Neural cell (in vitro differentiated cells): ENCODE results near the gene SYT2. TPM values are rescaled to one million over a fixed set of nuclear protein-coding genes. Genes with fewer than 3 reads are reported as not detected.
"Not testable (repeated sequence)": the region's sequence is repeated elsewhere in the genome, so short reads cannot be mapped to it uniquely, and the experiment has no call there.

Experiments
- H2AFZ ChIP-seq: fragments of 200-600, 300-800 bp; sonication (generic), shearing (Covaris generic); 2 replicates; pipeline ENCODE4 v1.6.0; 2014; ENCODE audit warnings: low read depth, mild to moderate bottlenecking, antibody characterized with exemption, low read length, moderate library complexity
- H3F3A ChIP-seq: fragments of 200-600 bp; shearing (Covaris generic); 2 replicates; pipeline ENCODE4 v1.6.1; 2016; ENCODE audit warnings: mild to moderate bottlenecking, moderate library complexity, mixed read lengths, antibody characterized with exemption, low read length; ENCODE audit not compliant: insufficient read depth, poor library complexity, severe bottlenecking
- H3K27ac ChIP-seq: fragments of 200-600, 300-800 bp; sonication (generic), shearing (Covaris generic); 2 replicates; pipeline ENCODE4 v1.5.1; 2014; ENCODE audit warnings: mild to moderate bottlenecking, low read length, moderate library complexity
- H3K27me3 ChIP-seq: fragments of 300-800, 200-600 bp; sonication (generic), shearing (Covaris generic); 2 replicates; pipeline ENCODE4 v1.6.0; 2014; ENCODE audit warnings: mild to moderate bottlenecking, low read depth, low read length, moderate library complexity; ENCODE audit not compliant: insufficient read depth
- H3K36me3 ChIP-seq: fragments of 300-800, 200-600 bp; sonication (generic), shearing (Covaris generic); 2 replicates; pipeline ENCODE4 v1.5.1; 2014; ENCODE audit warnings: mild to moderate bottlenecking, antibody characterized with exemption, low read length, moderate library complexity; ENCODE audit not compliant: insufficient read depth
- H3K4me2 ChIP-seq: fragments of 300-800, 200-600 bp; sonication (generic), shearing (Covaris generic); 2 replicates; pipeline ENCODE4 v1.6.0; 2014; ENCODE audit warnings: mild to moderate bottlenecking, low read length
- H3K4me3 ChIP-seq: fragments of 300-800, 200-600 bp; sonication (generic), shearing (Covaris generic); 2 replicates; pipeline ENCODE4 v1.5.1; 2014; ENCODE audit warnings: mild to moderate bottlenecking, low read length, moderate library complexity
- H3K79me2 ChIP-seq: fragments of 200-600 bp; shearing (Covaris generic); replicated peaks from 2 replicates; pipeline ENCODE4 v1.6.0; 2014; ENCODE audit warnings: mild to moderate bottlenecking, low read length, moderate library complexity; ENCODE audit not compliant: insufficient read depth
- H3K9ac ChIP-seq: fragments of 300-800, 200-600 bp; sonication (generic), shearing (Covaris generic); 2 replicates; pipeline ENCODE4 v1.6.1; 2016; ENCODE audit warnings: mild to moderate bottlenecking, low read length, mixed read lengths
- H3K9me2 ChIP-seq: fragments of 200-600 bp; shearing (Covaris generic); 2 replicates; pipeline ENCODE4 v1.6.1; 2016; ENCODE audit warnings: mild to moderate bottlenecking, low read length, mixed read lengths; ENCODE audit not compliant: insufficient read depth
- H3K9me3 ChIP-seq: fragments of 200-600, 300-800 bp; sonication (generic), shearing (Covaris generic); 2 replicates; pipeline ENCODE4 v1.6.1; 2016; ENCODE audit warnings: mild to moderate bottlenecking, mixed run types, low read length, moderate library complexity, mixed read lengths
- H4K20me1 ChIP-seq: fragments of 200-600 bp; shearing (Covaris generic); 2 replicates; pipeline ENCODE4 v1.6.1; 2016; ENCODE audit warnings: mild to moderate bottlenecking, mixed run types; ENCODE audit not compliant: insufficient read depth
- EZH2 ChIP-seq: fragments of 200-600, 300-800 bp; shearing (Covaris generic), sonication (generic); IDR thresholded peaks from 2 replicates; pipeline ENCODE4 v1.6.1; 2014; ENCODE audit warnings: antibody characterized with exemption, low read length, borderline replicate concordance, mild to moderate bottlenecking; ENCODE audit not compliant: insufficient read depth, poor library complexity, severe bottlenecking
- MXI1 ChIP-seq: fragments of 450-650 bp; conservative IDR thresholded peaks from 2 replicates; pipeline ENCODE4 v1.6.1; 2014; ENCODE audit warnings: antibody characterized with exemption, mild to moderate bottlenecking; ENCODE audit not compliant: poor library complexity, severe bottlenecking
- POLR2AphosphoS5 ChIP-seq: IDR thresholded peaks from 2 replicates; pipeline ENCODE4 v1.6.1; 2012
- RAD21 ChIP-seq: fragments of 450-650 bp; conservative IDR thresholded peaks from 2 replicates; pipeline ENCODE4 v1.6.1; 2014; ENCODE audit warnings: antibody characterized with exemption, mild to moderate bottlenecking, moderate library complexity
- TAF1 ChIP-seq: IDR thresholded peaks from 2 replicates; pipeline ENCODE4 v1.6.1; 2012; ENCODE audit warnings: low read depth
- polyA plus RNA-seq: library from polyadenylated mRNA; depleted of rRNA; stranded (reverse); fragments of >200 nt; gene quantifications from 2 replicates; pipeline ENCODE4 v1.2.3, GENCODE V29; 2014
- TF ChIP-seq, protein P1 (sequence below): fragments of 450-650 bp; IDR thresholded peaks from 2 replicates; pipeline ENCODE4 v1.5.1; 2014; ENCODE audit warnings: antibody characterized with exemption, mild to moderate bottlenecking, moderate library complexity; ENCODE audit not compliant: poor library complexity, severe bottlenecking
- TF ChIP-seq, protein P2 (sequence below): IDR thresholded peaks from 2 replicates; pipeline ENCODE4 v1.6.1; 2012; ENCODE audit warnings: borderline replicate concordance

The SYT2 gene
- polyA plus RNA-seq, 1 donor from 2014 or later: 0.04 TPM

DNA sequence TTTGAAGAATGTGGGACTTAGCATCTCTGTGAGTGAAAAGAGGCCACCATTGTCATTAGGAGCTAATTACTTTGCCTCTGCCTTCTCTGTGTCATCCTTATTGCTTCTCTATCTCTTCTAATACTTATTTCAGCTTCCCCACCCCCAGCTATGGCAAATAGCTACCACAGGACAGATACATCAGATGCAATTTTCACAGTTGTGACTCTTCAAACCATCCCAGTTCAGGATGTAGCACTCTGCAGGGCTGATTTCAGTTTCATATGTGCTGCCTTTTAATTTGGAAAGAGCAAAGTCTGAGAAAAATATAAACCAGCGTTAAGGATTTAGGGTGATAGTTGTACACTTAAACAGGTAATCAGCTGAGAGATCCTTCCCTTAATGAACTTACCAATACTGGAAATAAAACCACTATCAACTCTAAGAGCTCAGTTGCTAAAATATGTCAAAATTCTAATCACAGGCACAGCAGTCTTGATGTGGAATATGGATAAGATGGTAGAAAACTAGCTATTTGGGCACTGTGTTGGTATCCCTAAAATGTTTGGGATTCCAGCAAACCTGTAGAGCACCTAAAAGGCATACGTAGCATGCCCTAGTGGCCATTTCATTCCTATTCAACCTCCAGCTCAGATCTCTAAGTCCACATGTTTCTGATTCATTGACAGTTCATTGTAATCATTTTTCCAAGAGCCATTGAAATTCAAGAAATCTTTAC is 148.4 kb downstream of the SYT2 start:
- H3K9ac ChIP-seq: no peak overlapping the region
- no peaks in the 10 kb centered on the region for H3K9me3 ChIP-seq
- no peaks in the 10 kb centered on the region for H3K9me2 ChIP-seq
- H3F3A ChIP-seq: no peaks in the 10 kb centered on the region
- TF ChIP-seq EZH2 (no peak), RAD21 (no peak), MXI1 (no peak), TAF1 (no peak), POLR2AphosphoS5 (no peak)
- TF ChIP-seq, protein P1, sequence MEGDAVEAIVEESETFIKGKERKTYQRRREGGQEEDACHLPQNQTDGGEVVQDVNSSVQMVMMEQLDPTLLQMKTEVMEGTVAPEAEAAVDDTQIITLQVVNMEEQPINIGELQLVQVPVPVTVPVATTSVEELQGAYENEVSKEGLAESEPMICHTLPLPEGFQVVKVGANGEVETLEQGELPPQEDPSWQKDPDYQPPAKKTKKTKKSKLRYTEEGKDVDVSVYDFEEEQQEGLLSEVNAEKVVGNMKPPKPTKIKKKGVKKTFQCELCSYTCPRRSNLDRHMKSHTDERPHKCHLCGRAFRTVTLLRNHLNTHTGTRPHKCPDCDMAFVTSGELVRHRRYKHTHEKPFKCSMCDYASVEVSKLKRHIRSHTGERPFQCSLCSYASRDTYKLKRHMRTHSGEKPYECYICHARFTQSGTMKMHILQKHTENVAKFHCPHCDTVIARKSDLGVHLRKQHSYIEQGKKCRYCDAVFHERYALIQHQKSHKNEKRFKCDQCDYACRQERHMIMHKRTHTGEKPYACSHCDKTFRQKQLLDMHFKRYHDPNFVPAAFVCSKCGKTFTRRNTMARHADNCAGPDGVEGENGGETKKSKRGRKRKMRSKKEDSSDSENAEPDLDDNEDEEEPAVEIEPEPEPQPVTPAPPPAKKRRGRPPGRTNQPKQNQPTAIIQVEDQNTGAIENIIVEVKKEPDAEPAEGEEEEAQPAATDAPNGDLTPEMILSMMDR: no peak
- TF ChIP-seq, protein P2, sequence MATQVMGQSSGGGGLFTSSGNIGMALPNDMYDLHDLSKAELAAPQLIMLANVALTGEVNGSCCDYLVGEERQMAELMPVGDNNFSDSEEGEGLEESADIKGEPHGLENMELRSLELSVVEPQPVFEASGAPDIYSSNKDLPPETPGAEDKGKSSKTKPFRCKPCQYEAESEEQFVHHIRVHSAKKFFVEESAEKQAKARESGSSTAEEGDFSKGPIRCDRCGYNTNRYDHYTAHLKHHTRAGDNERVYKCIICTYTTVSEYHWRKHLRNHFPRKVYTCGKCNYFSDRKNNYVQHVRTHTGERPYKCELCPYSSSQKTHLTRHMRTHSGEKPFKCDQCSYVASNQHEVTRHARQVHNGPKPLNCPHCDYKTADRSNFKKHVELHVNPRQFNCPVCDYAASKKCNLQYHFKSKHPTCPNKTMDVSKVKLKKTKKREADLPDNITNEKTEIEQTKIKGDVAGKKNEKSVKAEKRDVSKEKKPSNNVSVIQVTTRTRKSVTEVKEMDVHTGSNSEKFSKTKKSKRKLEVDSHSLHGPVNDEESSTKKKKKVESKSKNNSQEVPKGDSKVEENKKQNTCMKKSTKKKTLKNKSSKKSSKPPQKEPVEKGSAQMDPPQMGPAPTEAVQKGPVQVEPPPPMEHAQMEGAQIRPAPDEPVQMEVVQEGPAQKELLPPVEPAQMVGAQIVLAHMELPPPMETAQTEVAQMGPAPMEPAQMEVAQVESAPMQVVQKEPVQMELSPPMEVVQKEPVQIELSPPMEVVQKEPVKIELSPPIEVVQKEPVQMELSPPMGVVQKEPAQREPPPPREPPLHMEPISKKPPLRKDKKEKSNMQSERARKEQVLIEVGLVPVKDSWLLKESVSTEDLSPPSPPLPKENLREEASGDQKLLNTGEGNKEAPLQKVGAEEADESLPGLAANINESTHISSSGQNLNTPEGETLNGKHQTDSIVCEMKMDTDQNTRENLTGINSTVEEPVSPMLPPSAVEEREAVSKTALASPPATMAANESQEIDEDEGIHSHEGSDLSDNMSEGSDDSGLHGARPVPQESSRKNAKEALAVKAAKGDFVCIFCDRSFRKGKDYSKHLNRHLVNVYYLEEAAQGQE: no peak
- H3K36me3 ChIP-seq: no peaks in the 10 kb centered on the region
- H3K27me3 ChIP-seq: no peaks in the 10 kb centered on the region
- H2AFZ ChIP-seq: no peak overlapping the region
- no peaks in the 10 kb centered on the region for H4K20me1 ChIP-seq
- no peak overlapping the region for H3K4me2 ChIP-seq
- no peak overlapping the region for H3K4me3 ChIP-seq
- no peak overlapping the region for H3K27ac ChIP-seq
- H3K79me2 ChIP-seq: no peaks in the 10 kb centered on the region

DNA sequence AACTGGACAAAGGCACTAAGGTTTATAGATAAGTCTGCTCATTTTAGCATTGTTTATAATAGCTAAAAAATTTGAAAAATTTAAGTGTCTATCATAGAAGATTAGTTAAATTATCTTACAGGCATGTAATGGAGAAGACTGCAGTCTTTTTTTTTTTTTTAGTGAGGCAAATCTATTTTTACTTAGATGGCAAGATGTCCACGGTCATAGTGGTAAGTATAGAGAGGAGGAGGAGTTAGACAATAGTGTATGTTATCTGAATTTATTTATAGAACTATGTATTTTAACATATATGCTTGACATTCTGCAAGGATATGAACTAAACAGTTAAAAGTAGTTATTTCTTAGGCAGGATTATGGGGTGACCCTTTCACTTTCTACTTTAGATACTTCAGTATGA is 149.0 kb downstream of the SYT2 start:
- H4K20me1 ChIP-seq: no peaks in the 10 kb centered on the region
- H3K79me2 ChIP-seq: no peaks in the 10 kb centered on the region
- no peak overlapping the region for H3K27ac ChIP-seq
- H3K4me3 ChIP-seq: no peak overlapping the region
- H3K36me3 ChIP-seq: no peaks in the 10 kb centered on the region
- H2AFZ ChIP-seq: no peak overlapping the region
- H3K9me3 ChIP-seq: no peaks in the 10 kb centered on the region
- no peaks in the 10 kb centered on the region for H3K9me2 ChIP-seq
- no peaks in the 10 kb centered on the region for H3F3A ChIP-seq
- H3K9ac ChIP-seq: no peak overlapping the region
- TF ChIP-seq RAD21: no peak
- no peaks in the 10 kb centered on the region for H3K27me3 ChIP-seq
- no peak overlapping the region for H3K4me2 ChIP-seq

DNA sequence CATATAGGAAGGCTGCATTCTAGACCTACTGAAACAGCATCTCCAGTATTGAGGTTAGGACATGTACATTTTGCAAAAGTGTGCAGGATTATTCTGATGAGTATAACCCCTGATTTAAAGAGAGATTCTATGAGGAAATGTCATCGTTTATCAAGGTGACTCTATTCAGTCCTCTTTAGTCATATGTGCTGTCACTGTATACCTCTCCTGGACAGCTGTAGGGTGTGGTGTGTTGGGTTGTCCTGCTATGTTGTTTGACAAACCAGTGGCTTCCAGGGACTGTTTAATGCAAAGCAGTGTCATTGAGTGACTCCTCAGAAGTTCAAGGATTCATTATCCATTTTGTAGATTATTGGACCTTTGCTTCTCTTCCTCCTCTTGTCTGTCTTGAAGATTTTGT is 152.6 kb downstream of the SYT2 start:
- H3K9ac ChIP-seq, H3K27ac ChIP-seq, H3K9me2 ChIP-seq, H3K27me3 ChIP-seq, H3K4me2 ChIP-seq, H4K20me1 ChIP-seq, H3K36me3 ChIP-seq, H3F3A ChIP-seq, H3K4me3 ChIP-seq, H2AFZ ChIP-seq, H3K79me2 ChIP-seq, H3K9me3 ChIP-seq: not testable (repeated sequence)

DNA sequence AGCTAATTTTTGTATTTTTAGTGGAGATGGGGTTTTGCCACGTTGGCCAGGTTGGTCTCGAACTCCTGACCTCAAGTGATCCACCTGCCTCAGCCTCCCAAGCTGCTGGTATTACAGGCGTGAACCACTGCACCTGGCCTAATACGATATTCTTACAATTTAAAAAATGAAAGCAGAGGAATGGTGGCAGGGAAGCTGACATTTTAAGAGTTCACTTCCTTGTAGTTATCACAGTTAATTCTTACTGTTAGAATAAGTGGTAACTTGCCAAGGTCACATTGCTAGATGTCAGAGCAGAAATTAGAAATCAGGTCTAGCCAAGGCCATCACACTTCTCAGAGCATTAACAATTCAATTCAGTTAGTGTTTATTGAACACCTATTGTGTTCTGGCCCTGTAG is 154.2 kb downstream of the SYT2 start:
- H3K79me2 ChIP-seq, H3K9ac ChIP-seq, H4K20me1 ChIP-seq, H3K4me3 ChIP-seq, H3K4me2 ChIP-seq, H3K27ac ChIP-seq, H3K9me2 ChIP-seq, H3F3A ChIP-seq, H3K27me3 ChIP-seq, H3K36me3 ChIP-seq, H3K9me3 ChIP-seq, H2AFZ ChIP-seq: not testable (repeated sequence)

DNA sequence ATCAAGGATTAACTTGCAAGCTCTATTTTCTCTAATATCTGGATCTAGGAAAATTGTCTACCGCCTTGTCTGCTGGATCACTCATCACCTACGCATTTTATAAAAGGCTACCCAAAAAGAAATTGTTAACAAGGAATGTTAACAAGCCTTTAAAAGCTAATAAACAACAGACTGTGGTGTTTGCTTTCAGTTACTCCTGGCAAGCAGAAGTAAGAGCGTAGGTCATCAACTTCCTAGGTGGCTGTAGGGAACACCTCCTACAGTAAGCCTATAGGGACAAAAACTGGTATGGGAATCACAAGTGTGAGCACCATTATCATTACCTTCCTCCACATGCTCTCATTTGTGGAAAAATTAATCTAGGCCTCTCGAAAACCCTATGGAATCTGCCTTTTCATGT is 155.6 kb downstream of the SYT2 start:
- H3K27ac ChIP-seq, H3K27me3 ChIP-seq, H3K9me2 ChIP-seq, H4K20me1 ChIP-seq, H3K4me3 ChIP-seq, H3K4me2 ChIP-seq, H3K9ac ChIP-seq, H3K9me3 ChIP-seq, H3K79me2 ChIP-seq, H3F3A ChIP-seq, H3K36me3 ChIP-seq, H2AFZ ChIP-seq: not testable (repeated sequence)
